T-helper 2 cell treated with Interferon-gamma antibody and Interleukin-4, amounts not matched to agents 100 ng/mL and 5 ng/mL, for 36 hours (primary cell): ENCODE measurements around the gene TBK1. TPM values are rescaled to one million over a fixed set of nuclear protein-coding genes. Genes with fewer than 3 reads are reported as not detected.
"Not testable (repeated sequence)": the region's sequence is repeated elsewhere in the genome, so short reads cannot be mapped to it uniquely, and the experiment has no call there.

Experiments
- intact Hi-C: fragments of 100-400 bp; cut with micrococcal nuclease; formaldehyde crosslinking; loops from one replicate; pipeline ENCODE4 v1.15.1; 2023
- total RNA-seq: library from RNA; stranded (reverse); gene quantifications from 2 replicates; pipeline ENCODE4 v1.2.3, GENCODE V29; 2022

The TBK1 gene
- total RNA-seq, 1 donor from 2014 or later: 39.1 TPM

- intact Hi-C loops: no loop called here
Observed at GRCh38 chr12:64534672-64535199, 82.8 kb downstream of the TBK1 start.

- intact Hi-C loops: no loop called here
Observed at GRCh38 chr12:64538121-64538520, 86.2 kb downstream of the TBK1 start.

- intact Hi-C loops: not testable (repeated sequence)
Observed at GRCh38 chr12:64542409-64543047, 90.6 kb downstream of the TBK1 start.

- intact Hi-C loops: no loop called here
Observed at GRCh38 chr12:64544371-64545080, 92.6 kb downstream of the TBK1 start.

GRCh38 chr12:64545081-64545382 lies 93.1 kb downstream of the TBK1 start:
- intact Hi-C loops: no loop called here

GRCh38 chr12:64549108-64549507 lies 97.2 kb downstream of the TBK1 start:
- intact Hi-C loops: loop anchor here (1.0 to 2.0 kb wide), 3 partner anchors 59 to 210 kb away; partner anchors contain the start of gene GNS

- intact Hi-C loops: no loop called here
Observed at GRCh38 chr12:64550755-64551154, 98.8 kb downstream of the TBK1 start.

GRCh38 chr12:64551676-64552075 lies 99.8 kb downstream of the TBK1 start:
- intact Hi-C loops: no loop called here

Other genes with a start within 250 kb of the TBK1 start
- 9.8 and 10.6 TPM in 2 replicates for gene KICS2, start 229.8 kb upstream of the TBK1 start, total RNA-seq
- gene C12orf56, start 61.4 kb upstream of the TBK1 start, total RNA-seq: 0.16 and 0.34 TPM in 2 replicates
- gene XPOT, start 47.7 kb upstream of the TBK1 start, total RNA-seq: 109 and 112 TPM in 2 replicates
- gene RASSF3, start 158.4 kb downstream of the TBK1 start, total RNA-seq: 69.3 and 75.3 TPM in 2 replicates